K562 (cell line): ENCODE results near the gene CCDC183. TPM values are rescaled to one million over a fixed set of nuclear protein-coding genes. Genes with fewer than 3 reads are reported as not detected.

Source experiments
- ATAC-seq: fragments of 200-7000 bp; cut with Tn5 transposase; 3 replicates; pipeline ENCODE4 v1.9.1; 2020; ENCODE audit warnings: moderate library complexity
- BruUV-seq: library from RNA; stranded (reverse); fragments of 400-500 nt; replicated peaks from 2 replicates; lab custom pipeline; 2021; lab: Mats Ljungman, UMichigan
- CTCF ChIA-PET: fragments of 300-600 bp; formaldehyde crosslinking; extraction: SDS; loops from one replicate; lab custom pipeline; 2021; ENCODE audit warnings: low intra/inter-chr PET ratio; lab: Yijun Ruan, JAX
- POLR2A ChIA-PET: fragments of 300-600, 350-650 bp; sonication (Branson Sonifier 250); formaldehyde crosslinking; extraction: SDS; loops from one replicate; lab custom pipeline; 2021; ENCODE audit warnings: antibody characterized with exemption, inconsistent platforms; lab: Yijun Ruan, JAX
- DNase-seq, 4 experiments: peaks; one replicate each; pipeline versions ENCODE4 v3.0.0 to v3.0.0-alpha.2; 2011 to 2018; ENCODE audit warnings: low spot score in 3 of 4, mixed read lengths in 3 of 4; ENCODE audit errors: extremely low read depth in 1 of 4
- FAIRE-seq: peaks from 2 replicates; lab custom pipeline; 2011; peaks lifted over from hg19 to GRCh38; lab: Jason Lieb, UNC
- H2AFZ ChIP-seq: 2 replicates; pipeline ENCODE4 v1.6.0; 2011; ENCODE audit warnings: low read depth, low read length, control low read depth, inconsistent platforms
- H3K27ac ChIP-seq: fragments of 200-600 bp; 3 replicates; pipeline ENCODE4 v1.8.0; 2011; ENCODE audit warnings: low read depth, mild to moderate bottlenecking, control low read depth, inconsistent platforms, low read length, moderate library complexity, mixed read lengths; ENCODE audit errors: extremely low read depth
- H3K27me3 ChIP-seq, 2 experiments: fragments of 300-600 bp in 1 of 2; 2 replicates in 1 of 2; 3 replicates in 1 of 2; pipeline versions ENCODE4 v1.6.0 to v1.8.0; 2011; ENCODE audit warnings: inconsistent platforms in 2 of 2, low read length in 2 of 2, mild to moderate bottlenecking in 1 of 2, mixed read lengths in 1 of 2, moderate library complexity in 1 of 2; ENCODE audit not compliant: control insufficient read depth in 2 of 2, insufficient read depth in 2 of 2
- H3K36me3 ChIP-seq: fragments of 300-600 bp; 3 replicates; pipeline ENCODE4 v1.8.0; 2011; ENCODE audit warnings: mild to moderate bottlenecking, low read length, inconsistent platforms; ENCODE audit not compliant: control insufficient read depth, insufficient read depth
- H3K4me1 ChIP-seq, 2 experiments: fragments of 200-600 bp in 1 of 2; replicated peaks in 1 of 2; 2 replicates in 1 of 2; 3 replicates in 1 of 2; pipeline versions ENCODE4 v1.5.1 to v1.8.0; 2011; ENCODE audit warnings: inconsistent platforms in 2 of 2, low read length in 2 of 2, mild to moderate bottlenecking in 1 of 2, mixed read lengths in 1 of 2, moderate library complexity in 1 of 2; ENCODE audit not compliant: control insufficient read depth in 2 of 2, insufficient read depth in 2 of 2
- H3K4me2 ChIP-seq: 2 replicates; pipeline ENCODE4 v1.6.1; 2011; ENCODE audit warnings: low read length, control low read depth, inconsistent platforms, mixed read lengths; ENCODE audit not compliant: insufficient read depth
- H3K4me3 ChIP-seq: fragments of 200-600 bp; sonication (generic), shearing (Covaris generic); 2 replicates; pipeline ENCODE4 v1.5.1; 2016; ENCODE audit warnings: control low read depth, inconsistent platforms
- H3K79me2 ChIP-seq: fragments of 200-600 bp; 3 replicates; pipeline ENCODE4 v1.8.0; 2011; ENCODE audit warnings: low read length, inconsistent platforms; ENCODE audit not compliant: control insufficient read depth, insufficient read depth
- H3K9ac ChIP-seq, 2 experiments: 2 replicates each; pipeline versions ENCODE4 v1.6.0 to v1.6.1; 2011; ENCODE audit warnings: low read depth in 2 of 2, low read length in 2 of 2, control low read depth in 1 of 2, inconsistent platforms in 1 of 2, mild to moderate bottlenecking in 1 of 2, mixed read lengths in 1 of 2; ENCODE audit not compliant: insufficient read depth in 1 of 2
- H3K9me1 ChIP-seq: one replicate; pipeline ENCODE4 v1.6.0; 2011; ENCODE audit warnings: inconsistent platforms, mild to moderate bottlenecking, low read length, moderate library complexity; ENCODE audit not compliant: control insufficient read depth, insufficient read depth
- H3K9me3 ChIP-seq: replicated peaks from 2 replicates; pipeline ENCODE4 v1.5.1; 2011; ENCODE audit warnings: low read depth, low read length, inconsistent platforms; ENCODE audit not compliant: control insufficient read depth, insufficient read depth
- H4K20me1 ChIP-seq: replicated peaks from 2 replicates; pipeline ENCODE4 v1.6.1; 2011; ENCODE audit warnings: low read length, inconsistent platforms, mixed read lengths; ENCODE audit not compliant: control insufficient read depth, insufficient read depth
- BMI1 ChIP-seq: fragments of 150-350 bp; IDR thresholded peaks from 2 replicates; pipeline ENCODE4 v1.6.1; 2014; ENCODE audit warnings: low read length
- ESRRA ChIP-seq: fragments of 450-650 bp; IDR thresholded peaks from 2 replicates; pipeline ENCODE4 v1.6.1; 2014; ENCODE audit warnings: low read depth, mild to moderate bottlenecking, moderate library complexity, borderline replicate concordance
- FOXJ3 ChIP-seq: sonication (generic); formaldehyde crosslinking; IDR thresholded peaks from 2 replicates; pipeline ENCODE4 v1.4.0; 2020; ENCODE audit warnings: mild to moderate bottlenecking, missing genetic modification reagents
- MAFF ChIP-seq: IDR thresholded peaks from 2 replicates; pipeline ENCODE4 v1.6.1; 2012; ENCODE audit warnings: low read length, improper control_type of control experiment
- PRDM10 ChIP-seq: fragments of 450-650 bp; IDR thresholded peaks from 2 replicates; pipeline ENCODE4 v1.6.1; 2018; ENCODE audit not compliant: partially characterized antibody
- PREB ChIP-seq: sonication (generic); formaldehyde crosslinking; IDR thresholded peaks from 2 replicates; pipeline ENCODE4 v1.8.1; 2023; ENCODE audit warnings: mild to moderate bottlenecking, missing genetic modification reagents
- ZNF655 ChIP-seq: fragments of 250-450 bp; sonication (Bioruptor Pico); IDR thresholded peaks from 2 replicates; pipeline ENCODE4 v1.5.0; 2021
- WGBS: fragments of 100-300 bp; shearing (Covaris generic); methylation state at CpG from one replicate; pipeline ENCODE4 v1.1.6; 2016; ENCODE audit warnings: low coverage, mixed read lengths; ENCODE audit not compliant: insufficient coverage; ENCODE audit errors: missing lambda C conversion rate; 5-methylcytosine and 5-hydroxymethylcytosine counted together
- in situ Hi-C: fragments of 300-500 bp; cut with MboI; formaldehyde crosslinking; loops from 4 replicates; pipeline ENCODE4 v1.15.0; 2018; ENCODE audit warnings: inconsistent platforms, mixed read lengths
- intact Hi-C: fragments of 100-400 bp; cut with micrococcal nuclease; formaldehyde crosslinking; loops from 2 replicates; pipeline ENCODE4 v1.14.2; 2022
- polyA plus RNA-seq, 8 experiments: library from polyadenylated mRNA; depleted of rRNA in 4 of 8; stranded (reverse) in 5 of 8; unstranded in 3 of 8; fragments of >200 nt; fragmentation: Nextera tagmentation in 2 of 8; fragmentation: Illumina TruSeq in 1 of 8; extraction: Ambion mirVana in 2 of 8; extraction: Trizol in 1 of 8; gene quantifications; 2 replicates each; pipeline versions ENCODE4 v1.2.1 to v1.2.3, GENCODE V29; 2011 to 2014; ENCODE audit warnings: inconsistent platforms in 1 of 8, missing spikeins in 1 of 8
- total RNA-seq, 7 experiments: library from RNA; depleted of rRNA in 6 of 7; stranded (reverse); fragments of >200 nt in 6 of 7; fragmentation: Illumina TruSeq in 2 of 7; extraction: Trizol in 2 of 7; gene quantifications; 2 replicates each; pipeline versions ENCODE4 v1.2.1 to v1.2.3, GENCODE V29; 2011 to 2021; ENCODE audit warnings: low replicate concordance in 1 of 7

The CCDC183 gene
- total and polyA plus RNA-seq, 9 of the 15 experiments (the other 6 are each of a cell fraction or from before 2014, with no cell fraction given): 0.21 to 0.60 (median 0.29) TPM; not detected in 4

GRCh38 chr9:136748666-136749611, 47.2 kb upstream of the CCDC183 start:
- H3K4me3 ChIP-seq: no peak overlapping the region
- 45% methylated on average over 21 of the region's 21 CpGs for WGBS
- no peaks in the 10 kb centered on the region for H3K27me3 ChIP-seq
- no peaks in the 10 kb centered on the region for H4K20me1 ChIP-seq
- ChIA-PET POLR2A (interaction anchor here (0.7 to 2.1 kb wide), 2 partner anchors 20 to 853 kb away, joined by 3 to 12 read pairs; no protein-coding TSS in a partner anchor), CTCF (no interaction called here)
- no peak for TF ChIP-seq BMI1
- TF ChIP-seq ESRRA: peak; percentile 47
- in situ Hi-C loops: no loop called here
- peak overlapping the region in 1 of 2 experiments; percentile 73; a peak in 2 of 4 replicates for H3K9ac ChIP-seq
- intact Hi-C loops: no loop called here
- FAIRE-seq (no peak), DNase-seq (no peak), ATAC-seq (no peak)
- 0 out of 2 replicates have a peak, but pooled peaks cover 7% of the 10 kb centered on the region for H3K9me3 ChIP-seq
- no peak overlapping the region for H3K4me2 ChIP-seq
- BruUV-seq: no TSS peak
- peaks cover 7 to 63% of the 10 kb centered on the region in 2 experiments for H3K4me1 ChIP-seq
- H3K36me3 ChIP-seq: no peaks in the 10 kb centered on the region
- no peaks in the 10 kb centered on the region for H3K79me2 ChIP-seq
- no peak overlapping the region for H2AFZ ChIP-seq
- no peak overlapping the region for H3K27ac ChIP-seq
- no peaks in the 10 kb centered on the region for H3K9me1 ChIP-seq

- peaks cover 8% of the 10 kb centered on the region; the same call in 1 of the 2 replicates for H3K9me3 ChIP-seq
- no peaks in the 10 kb centered on the region for H3K27me3 ChIP-seq
- no peak overlapping the region for H3K4me2 ChIP-seq
- H3K4me1 ChIP-seq: peaks cover 4 to 61% of the 10 kb centered on the region in 2 experiments
- WGBS: 18% methylated on average over 2 of the region's 2 CpGs
- no peaks in the 10 kb centered on the region for H4K20me1 ChIP-seq
- no peak for ATAC-seq
- H3K9ac ChIP-seq: no peak overlapping the region
- no peak overlapping the region for H3K27ac ChIP-seq
- intact Hi-C loops (no loop called here), in situ Hi-C loops (no loop called here)
- no TSS peak for BruUV-seq
- no peak for FAIRE-seq
- H3K79me2 ChIP-seq: no peaks in the 10 kb centered on the region
- ChIA-PET CTCF (no interaction called here), POLR2A (interaction anchor here (1.2 to 1.8 kb wide), 2 partner anchors 11 to 23 kb away, joined by 4 to 6 read pairs; no protein-coding TSS in a partner anchor)
- DNase-seq: no peak
- no peak overlapping the region for H2AFZ ChIP-seq
- H3K9me1 ChIP-seq: no peaks in the 10 kb centered on the region
- no peak overlapping the region for H3K4me3 ChIP-seq
- H3K36me3 ChIP-seq: no peaks in the 10 kb centered on the region
- TF ChIP-seq PRDM10 (no peak), PREB (CRISPR knock-in tag) (no peak), FOXJ3 (CRISPR knock-in tag) (no peak), MAFF (no peak), ZNF655 (CRISPR knock-in tag) (no peak)
These were observed 45.6 kb upstream of the CCDC183 start for GRCh38 chr9:136750526-136750925.
